Breast epithelium (tissue), 3 donors: ENCODE results near the gene POFUT1.

Experiments used
- CTCF ChIP-seq, 3 donors: fragments of 450-650 bp; IDR thresholded peaks; one replicate each; pipeline ENCODE4 v1.5.1; 2016 to 2017; ENCODE audit warnings: antibody characterized with exemption in 3 of 3, mild to moderate bottlenecking in 3 of 3, moderate library complexity in 3 of 3
- POLR2AphosphoS5 ChIP-seq, 3 donors: sonication (generic); formaldehyde crosslinking; IDR thresholded peaks; one replicate each; pipeline ENCODE4 v1.6.1; 2017; ENCODE audit warnings: antibody characterized with exemption in 3 of 3

- TF ChIP-seq POLR2AphosphoS5 (IDR thresholded peaks at IDR 0.05) (no peak), CTCF (IDR thresholded peaks at IDR 0.05) (no peak)
These were observed 47.9 kb upstream of the POFUT1 start for GRCh38 chr20:32159766-32160221.
